SU-DHL-6 (cell line): ENCODE measurements around the gene RNU1-4.
A peak's percentile ranks its signal among the peaks of the same experiment; 100 is the strongest.
"Not testable (repeated sequence)": the region's sequence is repeated elsewhere in the genome, so short reads cannot be mapped to it uniquely, and the experiment has no call there.

Experiments used
- H2AFZ ChIP-seq: fragments of 200-600 bp; sonication (generic); 2 replicates; pipeline ENCODE4 v1.6.1; 2014; ENCODE audit warnings: low read depth, mild to moderate bottlenecking, moderate library complexity, mixed read lengths, antibody characterized with exemption, low read length; ENCODE audit not compliant: severe bottlenecking
- H3F3A ChIP-seq: fragments of 200-600 bp; shearing (Covaris generic); 2 replicates; pipeline ENCODE4 v1.6.0; 2016; ENCODE audit warnings: antibody characterized with exemption, mild to moderate bottlenecking; ENCODE audit not compliant: insufficient read depth
- H3K27ac ChIP-seq: fragments of 200-600 bp; sonication (generic); 2 replicates; pipeline ENCODE4 v1.5.1; 2016; ENCODE audit warnings: low read depth, mild to moderate bottlenecking, low read length, moderate library complexity, mixed read lengths
- H3K27me3 ChIP-seq: fragments of 200-600 bp; sonication (generic), shearing (Covaris generic); 2 replicates; pipeline ENCODE4 v1.6.0; 2014; ENCODE audit warnings: mild to moderate bottlenecking, low read length
- H3K36me3 ChIP-seq: fragments of 200-600 bp; sonication (generic); 2 replicates; pipeline ENCODE4 v1.6.1; 2014; ENCODE audit warnings: mild to moderate bottlenecking, low read length, mixed read lengths
- H3K4me2 ChIP-seq: fragments of 300-600, 200-600 bp; shearing (Covaris generic), sonication (generic); 2 replicates; pipeline ENCODE4 v1.6.0; 2014; ENCODE audit warnings: low read length, low read depth, mild to moderate bottlenecking; ENCODE audit not compliant: poor library complexity, severe bottlenecking
- H3K4me3 ChIP-seq: fragments of 200-600 bp; sonication (generic); 2 replicates; pipeline ENCODE4 v1.5.1; 2014; ENCODE audit warnings: antibody characterized with exemption, low read length, mild to moderate bottlenecking, mixed read lengths; ENCODE audit not compliant: insufficient read depth, poor library complexity, severe bottlenecking
- H3K79me2 ChIP-seq: fragments of 200-600 bp; sonication (generic); 2 replicates; pipeline ENCODE4 v1.6.1; 2014; ENCODE audit warnings: mild to moderate bottlenecking, low read length, moderate library complexity; ENCODE audit not compliant: insufficient read depth
- H3K9ac ChIP-seq: fragments of 200-600 bp; sonication (generic); 2 replicates; pipeline ENCODE4 v1.7.0; 2014; ENCODE audit warnings: mild to moderate bottlenecking, low read length
- H3K9me2 ChIP-seq: fragments of 200-600 bp; sonication (generic); replicated peaks from 2 replicates; pipeline ENCODE4 v1.6.1; 2014; ENCODE audit warnings: low read length; ENCODE audit not compliant: insufficient read depth
- H3K9me3 ChIP-seq: fragments of 200-600 bp; sonication (generic); 2 replicates; pipeline ENCODE4 v1.6.1; 2014; ENCODE audit warnings: low read length, mixed read lengths; ENCODE audit not compliant: insufficient read depth
- H4K20me1 ChIP-seq: fragments of 200-600 bp; sonication (generic); 2 replicates; pipeline ENCODE4 v1.6.1; 2014; ENCODE audit warnings: low read depth, mild to moderate bottlenecking, antibody characterized with exemption, low read length, moderate library complexity, mixed read lengths
- EZH2phosphoT487 ChIP-seq: fragments of 200-600 bp; sonication (generic), shearing (Covaris generic); conservative IDR thresholded peaks from 2 replicates; pipeline ENCODE4 v1.6.1; 2018; ENCODE audit warnings: mild to moderate bottlenecking, antibody characterized with exemption, low read length, moderate library complexity, mixed read lengths
- TF ChIP-seq, protein P1 (sequence below): fragments of 200-600 bp; sonication (generic); IDR thresholded peaks from one replicate; pipeline ENCODE4 v1.5.1; 2017; ENCODE audit warnings: antibody characterized with exemption, mild to moderate bottlenecking, low read length, moderate library complexity; ENCODE audit not compliant: insufficient read depth, poor library complexity, severe bottlenecking

RNU1-4 gene

DNA sequence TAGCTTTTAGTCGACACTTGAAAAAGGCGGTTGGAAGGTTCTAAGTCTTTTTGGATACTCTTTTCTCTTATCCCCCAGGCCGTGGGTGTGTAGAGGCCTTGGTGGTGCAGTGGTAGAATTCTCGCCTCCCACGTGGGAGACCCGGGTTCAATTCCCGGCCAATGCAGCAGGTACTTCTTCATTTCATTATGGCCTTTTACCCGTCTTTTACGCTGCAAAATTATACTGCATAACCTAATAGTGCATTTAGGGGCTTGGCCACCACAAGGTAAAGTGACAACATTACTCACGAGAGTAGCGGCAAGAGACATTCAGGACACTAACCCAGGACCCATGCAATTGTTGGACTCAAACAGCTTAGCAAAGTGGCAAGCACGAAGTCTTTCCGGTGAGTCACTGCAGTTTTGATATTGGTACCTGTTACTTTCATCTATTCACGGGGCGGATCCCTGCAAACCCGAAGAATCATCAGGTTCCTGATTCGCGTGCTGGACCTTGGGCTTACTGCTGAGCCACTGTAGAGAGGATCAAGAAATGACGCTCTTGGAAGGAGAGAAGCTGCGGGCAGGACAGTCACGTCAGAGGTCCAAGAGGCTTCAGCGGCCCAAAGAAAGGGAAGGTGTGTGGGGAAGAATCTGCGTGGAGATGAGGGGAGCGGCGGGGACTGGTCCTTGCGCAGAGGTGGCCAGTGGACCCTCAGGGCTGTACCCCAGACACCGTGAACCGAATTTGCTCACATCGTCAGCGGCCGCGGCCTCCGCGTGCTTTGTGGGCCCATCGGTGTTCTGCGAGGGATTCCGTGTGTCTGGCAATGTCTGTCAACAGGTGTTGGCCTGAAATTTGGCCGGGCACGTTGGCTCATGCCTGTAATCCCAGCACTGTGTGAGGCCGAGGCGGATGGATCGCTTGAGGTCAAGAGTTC, 12.9 kb upstream of the RNU1-4 start:
- Histone ChIP-seq H3K9me2 (no peaks in the 10 kb centered on the region), H3K27me3 (no peaks in the 10 kb centered on the region), H3F3A (no peaks in the 10 kb centered on the region), H3K9me3 (no peaks in the 10 kb centered on the region), H4K20me1 (no peaks in the 10 kb centered on the region), H3K9ac (no peak overlapping the region), H3K79me2 (no peaks in the 10 kb centered on the region), H3K4me3 (no peak overlapping the region), H3K27ac (no peak overlapping the region), H3K36me3 (no peaks in the 10 kb centered on the region), H3K4me2 (no peak overlapping the region), H2AFZ (no peak overlapping the region)
- 0 out of 2 replicates have a peak, but pooled peaks have one; percentile 40 for TF ChIP-seq EZH2phosphoT487
- TF ChIP-seq, protein P1, sequence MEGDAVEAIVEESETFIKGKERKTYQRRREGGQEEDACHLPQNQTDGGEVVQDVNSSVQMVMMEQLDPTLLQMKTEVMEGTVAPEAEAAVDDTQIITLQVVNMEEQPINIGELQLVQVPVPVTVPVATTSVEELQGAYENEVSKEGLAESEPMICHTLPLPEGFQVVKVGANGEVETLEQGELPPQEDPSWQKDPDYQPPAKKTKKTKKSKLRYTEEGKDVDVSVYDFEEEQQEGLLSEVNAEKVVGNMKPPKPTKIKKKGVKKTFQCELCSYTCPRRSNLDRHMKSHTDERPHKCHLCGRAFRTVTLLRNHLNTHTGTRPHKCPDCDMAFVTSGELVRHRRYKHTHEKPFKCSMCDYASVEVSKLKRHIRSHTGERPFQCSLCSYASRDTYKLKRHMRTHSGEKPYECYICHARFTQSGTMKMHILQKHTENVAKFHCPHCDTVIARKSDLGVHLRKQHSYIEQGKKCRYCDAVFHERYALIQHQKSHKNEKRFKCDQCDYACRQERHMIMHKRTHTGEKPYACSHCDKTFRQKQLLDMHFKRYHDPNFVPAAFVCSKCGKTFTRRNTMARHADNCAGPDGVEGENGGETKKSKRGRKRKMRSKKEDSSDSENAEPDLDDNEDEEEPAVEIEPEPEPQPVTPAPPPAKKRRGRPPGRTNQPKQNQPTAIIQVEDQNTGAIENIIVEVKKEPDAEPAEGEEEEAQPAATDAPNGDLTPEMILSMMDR, result no peak

DNA sequence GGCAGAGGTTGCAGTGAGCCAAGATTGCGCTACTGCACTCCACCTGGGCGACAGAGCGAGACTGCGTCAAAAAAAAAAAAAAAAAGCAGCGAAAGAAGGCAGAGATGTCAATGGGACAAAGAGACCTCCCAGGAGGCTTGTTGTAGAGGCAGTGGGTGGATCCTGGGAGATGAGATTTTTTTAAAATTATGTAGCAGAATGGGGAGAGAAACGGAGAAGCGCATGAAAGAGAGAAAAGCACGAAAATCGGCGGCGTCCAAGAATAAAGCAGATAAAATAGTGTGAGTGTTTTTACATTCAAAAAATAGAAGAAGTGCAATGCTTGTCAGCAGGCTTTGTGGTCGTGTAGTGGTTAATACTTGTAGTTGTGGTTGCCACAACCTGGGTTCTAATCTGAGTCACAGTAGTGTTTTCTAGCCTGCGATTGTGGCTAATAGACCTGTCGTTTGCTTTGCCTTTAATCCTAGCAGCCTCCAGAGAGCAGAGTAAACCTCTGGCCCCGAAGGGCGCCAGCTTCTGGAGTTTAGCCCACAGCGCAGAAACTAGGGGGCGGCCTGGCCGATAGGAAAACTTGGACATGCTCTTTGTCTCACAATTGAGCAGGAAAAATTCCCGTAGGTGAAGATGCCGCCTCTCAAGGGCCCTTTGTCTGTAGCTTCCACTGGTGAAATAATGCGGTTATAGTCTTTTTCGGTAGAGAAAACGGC, 11.9 kb upstream of the RNU1-4 start:
- H3K27ac ChIP-seq, H3K27me3 ChIP-seq, H3K9me2 ChIP-seq, H3K36me3 ChIP-seq, H3K4me3 ChIP-seq, H3K4me2 ChIP-seq, H3F3A ChIP-seq, H4K20me1 ChIP-seq, H2AFZ ChIP-seq, H3K79me2 ChIP-seq, H3K9me3 ChIP-seq, H3K9ac ChIP-seq: not testable (repeated sequence)

DNA sequence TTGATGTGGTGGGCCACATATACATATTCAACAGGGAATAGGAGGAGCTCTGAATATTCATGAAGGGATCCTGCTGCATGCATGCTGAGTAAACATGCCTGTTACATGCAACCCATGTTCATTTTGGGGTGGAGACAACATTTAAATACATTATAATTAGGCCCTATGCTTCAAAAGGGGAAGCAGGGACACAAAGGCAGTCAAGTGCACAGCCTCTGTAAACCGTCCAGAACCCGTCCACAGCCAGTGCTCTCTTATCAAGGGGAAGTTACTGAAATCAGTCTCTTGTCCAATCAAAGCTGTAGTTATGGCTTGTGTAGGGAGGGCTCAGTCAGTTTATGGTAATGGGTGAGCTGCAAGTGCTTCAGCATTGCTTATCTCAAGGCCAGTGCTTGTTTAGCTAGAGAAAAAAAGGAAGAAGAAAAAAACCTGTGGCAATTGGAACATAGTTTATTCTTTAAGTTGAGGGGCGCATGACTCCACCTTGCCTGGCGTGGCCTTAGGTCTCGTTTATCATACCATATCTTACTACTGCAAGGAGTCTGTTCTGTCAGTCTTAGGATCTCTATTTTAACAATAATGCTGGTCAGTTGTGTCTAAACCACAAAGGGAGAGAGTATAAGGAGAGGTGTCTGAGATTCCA, 7.9 kb upstream of the RNU1-4 start:
- H4K20me1 ChIP-seq, H3K79me2 ChIP-seq, H2AFZ ChIP-seq, H3K9ac ChIP-seq, H3K27me3 ChIP-seq, H3F3A ChIP-seq, H3K4me2 ChIP-seq, H3K9me3 ChIP-seq, H3K27ac ChIP-seq, H3K36me3 ChIP-seq, H3K4me3 ChIP-seq, H3K9me2 ChIP-seq: not testable (repeated sequence)

DNA sequence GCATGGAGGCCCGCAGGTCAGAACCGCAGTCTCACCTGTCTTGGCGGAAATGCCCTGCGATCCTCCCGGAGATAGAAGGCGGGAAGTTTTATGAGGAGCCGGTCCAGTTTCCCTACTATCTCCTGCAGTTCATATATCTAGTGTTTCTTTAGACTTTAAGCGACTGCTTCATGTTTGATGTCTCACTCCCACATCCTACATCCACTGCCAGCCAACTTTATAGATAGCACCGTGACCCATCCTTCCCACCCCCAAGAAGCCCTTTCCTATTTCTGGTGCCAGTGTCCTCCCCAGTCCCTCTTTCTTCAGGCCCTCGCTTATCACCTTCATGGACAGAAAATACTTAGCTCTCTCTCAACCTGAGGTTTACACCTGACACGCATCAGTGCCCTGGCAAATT, 914 bp downstream of the RNU1-4 start:
- H3K9me3 ChIP-seq, H3K4me2 ChIP-seq, H3K27me3 ChIP-seq, H3K36me3 ChIP-seq, H3K27ac ChIP-seq, H3K9ac ChIP-seq, H3K4me3 ChIP-seq, H3K9me2 ChIP-seq, H4K20me1 ChIP-seq, H2AFZ ChIP-seq, H3K79me2 ChIP-seq, H3F3A ChIP-seq: not testable (repeated sequence)

DNA sequence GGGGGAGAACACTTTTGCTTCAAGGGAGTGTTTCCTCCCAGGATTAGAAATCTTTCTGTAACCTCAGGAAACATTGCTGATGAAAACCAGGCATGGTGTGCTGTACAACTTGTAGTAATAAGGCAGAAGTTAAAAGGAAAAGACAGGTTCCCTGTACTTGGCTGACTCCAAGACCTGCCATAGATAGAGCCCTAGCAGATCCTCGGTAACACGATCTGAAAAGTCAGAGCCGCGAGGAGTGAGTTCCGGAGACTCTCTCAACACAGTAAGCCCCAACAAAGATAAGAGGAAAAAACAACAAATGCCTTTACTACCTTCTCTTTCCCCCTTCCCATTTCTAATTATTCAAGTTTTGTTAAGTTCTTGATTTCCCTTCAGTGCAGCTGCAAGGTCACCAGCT, 7.3 kb downstream of the RNU1-4 start:
- not testable (repeated sequence) for H2AFZ ChIP-seq, H3K36me3 ChIP-seq, H3K9me3 ChIP-seq, H3K9me2 ChIP-seq, H3K27me3 ChIP-seq, H3K4me2 ChIP-seq, H3K4me3 ChIP-seq, H3F3A ChIP-seq, H4K20me1 ChIP-seq, H3K9ac ChIP-seq, H3K27ac ChIP-seq, H3K79me2 ChIP-seq

DNA sequence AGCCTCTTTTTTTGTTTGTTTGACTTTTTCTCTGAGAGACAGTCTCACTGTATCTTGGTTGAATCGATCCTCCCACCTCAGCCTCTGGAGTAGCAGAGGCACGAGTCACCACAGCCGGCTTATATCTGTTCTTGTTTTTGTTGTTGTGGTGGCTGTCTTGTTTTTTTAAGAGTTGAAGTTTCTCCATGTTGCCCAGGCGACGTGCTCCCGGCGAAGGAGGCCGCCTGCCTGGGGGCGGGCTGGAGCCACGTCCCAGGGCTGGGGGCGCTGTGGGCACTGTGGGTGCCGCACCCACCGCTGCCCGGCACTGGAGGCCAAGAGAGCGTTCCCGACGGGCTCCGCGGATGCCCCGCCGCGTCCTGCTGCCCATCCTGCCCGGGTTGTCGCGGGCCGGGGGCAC, 8.4 kb downstream of the RNU1-4 start:
- H3K4me3 ChIP-seq, H3K9me2 ChIP-seq, H3K36me3 ChIP-seq, H3K79me2 ChIP-seq, H3K4me2 ChIP-seq, H3F3A ChIP-seq, H3K9ac ChIP-seq, H2AFZ ChIP-seq, H3K27me3 ChIP-seq, H3K27ac ChIP-seq, H3K9me3 ChIP-seq, H4K20me1 ChIP-seq: not testable (repeated sequence)
